H1 (cell line): Measurements from ENCODE around the gene CASZ1. TPM values are rescaled to one million over a fixed set of nuclear protein-coding genes. Genes with fewer than 3 reads are reported as not detected.

Experiments
- CTCF ChIA-PET: fragments of 300-600 bp; sonication (Branson Sonifier 250); formaldehyde crosslinking; loops from one replicate; lab custom pipeline; 2021; ENCODE audit not compliant: partially characterized antibody; lab: Charles Lee
- POLR2A ChIA-PET: fragments of 300-600 bp; sonication (Branson Sonifier 250); formaldehyde crosslinking; loops from one replicate; lab custom pipeline; 2021; ENCODE audit warnings: inconsistent platforms; ENCODE audit not compliant: partially characterized antibody; lab: Charles Lee
- DNase-seq, 2 experiments: peaks; one replicate each; pipeline versions ENCODE4 v3.0.0 to v3.0.0-alpha.2; 2010 to 2022; ENCODE audit warnings: low spot score in 2 of 2, low read depth in 1 of 2, mixed read lengths in 1 of 2
- FAIRE-seq: peaks from 2 replicates; lab custom pipeline; 2011; peaks lifted over from hg19 to GRCh38; lab: Jason Lieb, UNC
- H2AFZ ChIP-seq: 2 replicates; pipeline ENCODE4 v1.8.1; 2012; ENCODE audit warnings: low read length, inconsistent platforms
- H2AK5ac ChIP-seq: 2 replicates; pipeline ENCODE4 v1.6.1; 2013; ENCODE audit warnings: low read depth, low read length
- H2BK120ac ChIP-seq: replicated peaks from 2 replicates; pipeline ENCODE3; 2013; ENCODE audit warnings: low read depth, low read length, inconsistent platforms
- H2BK12ac ChIP-seq: 2 replicates; pipeline ENCODE4 v1.6.1; 2013; ENCODE audit warnings: low read depth, low read length
- H2BK15ac ChIP-seq: 2 replicates; pipeline ENCODE4 v1.6.1; 2013; ENCODE audit warnings: low read length
- H2BK20ac ChIP-seq: 2 replicates; pipeline ENCODE4 v1.6.1; 2013; ENCODE audit warnings: low read length
- H2BK5ac ChIP-seq: 2 replicates; pipeline ENCODE4 v1.6.1; 2013; ENCODE audit warnings: low read depth, low read length
- H3K14ac ChIP-seq: 2 replicates; pipeline ENCODE4 v1.6.1; 2013; ENCODE audit warnings: inconsistent platforms; ENCODE audit not compliant: insufficient read length
- H3K18ac ChIP-seq: 2 replicates; pipeline ENCODE4 v1.6.1; 2013; ENCODE audit warnings: low read length; ENCODE audit errors: extremely low read depth
- H3K23ac ChIP-seq: 2 replicates; pipeline ENCODE4 v1.6.1; 2013; ENCODE audit warnings: inconsistent platforms; ENCODE audit not compliant: insufficient read length
- H3K23me2 ChIP-seq: 2 replicates; pipeline ENCODE4 v1.6.1; 2013; ENCODE audit warnings: low read depth, low read length
- H3K27ac ChIP-seq: 2 replicates; pipeline ENCODE4 v1.6.1; 2011; ENCODE audit warnings: low read depth, low read length, inconsistent platforms
- H3K27me3 ChIP-seq, 4 experiments: replicated peaks in 1 of 4; 1 replicate in 1 of 4; 2 replicates in 3 of 4; pipeline versions ENCODE4 v1.6.1 to v1.8.1; 2011 to 2013; ENCODE audit warnings: low read length in 3 of 4, mild to moderate bottlenecking in 3 of 4, inconsistent platforms in 2 of 4, mixed read lengths in 2 of 4, moderate library complexity in 1 of 4; ENCODE audit not compliant: control insufficient read depth in 3 of 4, insufficient read depth in 3 of 4; ENCODE audit errors: extremely low read depth in 1 of 4
- H3K36me3 ChIP-seq, 4 experiments: 2 replicates each; pipeline versions ENCODE4 v1.6.1 to v1.8.1; 2011 to 2013; ENCODE audit warnings: mild to moderate bottlenecking in 4 of 4, low read length in 3 of 4, moderate library complexity in 2 of 4, control low read depth in 1 of 4, inconsistent platforms in 1 of 4; ENCODE audit not compliant: insufficient read depth in 4 of 4, control insufficient read depth in 2 of 4
- H3K4ac ChIP-seq: replicated peaks from 2 replicates; pipeline ENCODE3; 2013; ENCODE audit warnings: low read length, low read depth, mixed read lengths, inconsistent platforms; ENCODE audit not compliant: insufficient read length
- H3K4me1 ChIP-seq, 4 experiments: replicated peaks in 1 of 4; 1 replicate in 1 of 4; 2 replicates in 3 of 4; pipeline versions ENCODE4 v1.6.1 to v1.8.1; 2011 to 2013; ENCODE audit warnings: low read length in 3 of 4, inconsistent platforms in 2 of 4, mixed read lengths in 1 of 4; ENCODE audit not compliant: insufficient read depth in 4 of 4, control insufficient read depth in 3 of 4
- H3K4me2 ChIP-seq, 2 experiments: 2 replicates each; pipeline versions ENCODE4 v1.6.1 to v1.8.1; 2011 to 2013; ENCODE audit warnings: low read depth in 2 of 2, low read length in 2 of 2, control low read depth in 1 of 2, inconsistent platforms in 1 of 2, mild to moderate bottlenecking in 1 of 2; ENCODE audit not compliant: insufficient read depth in 1 of 2
- H3K4me3 ChIP-seq, 4 experiments: fragments of 200-600, 300-600 bp in 1 of 4; sonication (generic), shearing (Covaris generic), sonication (Bioruptor Twin) in 1 of 4; 2 replicates each; pipeline versions ENCODE4 v1.5.1 to v1.8.1; 2011 to 2016; ENCODE audit warnings: low read length in 4 of 4, low read depth in 3 of 4, control low read depth in 2 of 4, inconsistent platforms in 2 of 4, mild to moderate bottlenecking in 2 of 4, mixed read lengths in 1 of 4, moderate library complexity in 1 of 4; ENCODE audit not compliant: insufficient read depth in 2 of 4; ENCODE audit errors: extremely low read depth in 1 of 4
- H3K56ac ChIP-seq: replicated peaks from 2 replicates; pipeline ENCODE3; 2013; ENCODE audit warnings: low read depth, mild to moderate bottlenecking, mixed read lengths, low read length, inconsistent platforms; ENCODE audit not compliant: insufficient read length
- H3K79me1 ChIP-seq: 2 replicates; pipeline ENCODE4 v1.6.1; 2013; ENCODE audit warnings: low read depth, low read length, control low read depth
- H3K79me2 ChIP-seq, 2 experiments: 2 replicates each; pipeline versions ENCODE4 v1.6.1 to v1.8.1; 2012 to 2013; ENCODE audit warnings: low read length in 2 of 2, mild to moderate bottlenecking in 2 of 2, inconsistent platforms in 1 of 2; ENCODE audit not compliant: insufficient read depth in 2 of 2, control insufficient read depth in 1 of 2
- H3K9ac ChIP-seq, 4 experiments: replicated peaks in 1 of 4; 1 replicate in 1 of 4; 2 replicates in 3 of 4; pipeline versions ENCODE4 v1.6.1 to v1.8.1; 2011 to 2013; ENCODE audit warnings: low read depth in 3 of 4, low read length in 3 of 4, control low read depth in 2 of 4, mild to moderate bottlenecking in 2 of 4, moderate library complexity in 2 of 4, inconsistent platforms in 1 of 4; ENCODE audit errors: extremely low read depth in 1 of 4
- H3K9me3 ChIP-seq, 2 experiments: 2 replicates each; pipeline versions ENCODE4 v1.6.1 to v1.8.1; 2012 to 2013; ENCODE audit warnings: mild to moderate bottlenecking in 2 of 2, moderate library complexity in 2 of 2, control low read depth in 1 of 2, inconsistent platforms in 1 of 2, low read depth in 1 of 2, low read length in 1 of 2, mixed read lengths in 1 of 2; ENCODE audit not compliant: insufficient read depth in 2 of 2
- H4K20me1 ChIP-seq, 2 experiments: replicated peaks in 1 of 2; 2 replicates each; pipeline versions ENCODE3 to v1.8.1; 2011 to 2013; ENCODE audit warnings: inconsistent platforms in 2 of 2, low read length in 2 of 2, mild to moderate bottlenecking in 1 of 2; ENCODE audit not compliant: insufficient read depth in 2 of 2, control insufficient read depth in 1 of 2
- H4K5ac ChIP-seq: 2 replicates; pipeline ENCODE4 v1.6.1; 2013; ENCODE audit warnings: low read length, low read depth, mixed read lengths, inconsistent platforms; ENCODE audit not compliant: insufficient read length
- H4K8ac ChIP-seq: 2 replicates; pipeline ENCODE4 v1.8.0; 2013; ENCODE audit warnings: mild to moderate bottlenecking, moderate library complexity, low read length, inconsistent platforms; ENCODE audit not compliant: insufficient read depth; ENCODE audit errors: extremely low read depth
- H4K91ac ChIP-seq: replicated peaks from 2 replicates; pipeline ENCODE3; 2013; ENCODE audit warnings: low read length, mixed read lengths, inconsistent platforms; ENCODE audit not compliant: insufficient read length
- TBP ChIP-seq: IDR thresholded peaks from 2 replicates; pipeline ENCODE4 v1.6.1; 2011; ENCODE audit warnings: low read depth, low read length, improper control_type of control experiment
- WGBS, 2 experiments: shearing (Covaris generic) in 1 of 2; methylation state at CpG; one replicate each; pipeline versions ENCODE4 v1.1.6 to v1.1.7; 2013 to 2015; ENCODE audit warnings: low lambda C conversion rate in 2 of 2, mixed read lengths in 2 of 2, inconsistent platforms in 1 of 2, low coverage in 1 of 2, missing lambda C conversion rate in 1 of 2; ENCODE audit not compliant: insufficient replicate concordance in 2 of 2, insufficient coverage in 1 of 2, insufficient read length in 1 of 2; ENCODE audit errors: extremely low coverage in 1 of 2, missing lambda C conversion rate in 1 of 2; 5-methylcytosine and 5-hydroxymethylcytosine counted together
- polyA plus RNA-seq, 7 experiments: library from polyadenylated mRNA; depleted of rRNA in 3 of 7; stranded (reverse) in 5 of 7; unstranded in 2 of 7; fragments of >200 nt in 5 of 7; fragments of 200-250 nt in 2 of 7; gene quantifications; 1 replicate in 5 of 7; 2 replicates in 1 of 7; 4 replicates in 1 of 7; pipeline versions ENCODE4 v1.2.1 to v1.2.3, GENCODE V29; 2011 to 2013; ENCODE audit warnings: missing spikeins in 2 of 7, mixed read lengths in 2 of 7
- total RNA-seq: library from RNA; stranded (reverse); fragmentation: NEBNext Ultra II Directional; extraction: Animal tissue kit (Norgen Biotek cat#: 25700); gene quantifications from 2 replicates; pipeline ENCODE4 v1.2.1, GENCODE V29; 2021

Gene CASZ1
- total and polyA plus RNA-seq, 2 of the 8 experiments (the other 6 are each of a cell fraction or from before 2014, with no cell fraction given): 4.4 to 7.7 TPM

DNA sequence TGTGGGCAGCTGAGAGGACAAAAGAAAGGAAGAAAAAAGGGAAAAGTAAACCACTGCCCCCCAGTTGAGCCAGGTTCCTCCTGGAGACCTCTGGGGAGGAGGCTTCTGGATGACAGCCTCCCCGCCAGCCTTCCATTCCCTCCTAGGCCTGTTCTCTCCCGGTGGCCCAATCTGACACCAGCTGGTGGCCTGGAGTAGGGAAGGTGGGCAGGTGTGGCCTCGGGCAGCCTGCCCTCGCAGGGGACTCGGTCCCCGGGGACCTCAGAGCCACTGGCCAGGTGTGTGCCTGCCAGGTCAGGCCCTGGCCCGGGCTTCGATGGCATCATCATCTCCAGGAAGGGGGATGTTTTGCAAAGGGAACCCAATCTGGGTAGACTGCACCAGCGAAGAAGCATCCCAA is 159.0 kb downstream of the CASZ1 start:
- Histone ChIP-seq H2BK5ac (no peak overlapping the region), H2BK120ac (no peak overlapping the region), H2BK12ac (no peak overlapping the region), H4K5ac (no peak overlapping the region), H3K4ac (no peak overlapping the region), H4K8ac (no peak overlapping the region), H3K27ac (no peak overlapping the region), H2BK20ac (no peak overlapping the region), H4K91ac (no peak overlapping the region), H3K23me2 (peaks cover 6% of the 10 kb centered on the region; the same call in 1 of the 2 replicates), H2AK5ac (no peak overlapping the region), H3K36me3 (no peaks in the 10 kb centered on the region), H4K20me1 (peaks cover 0 to 4% of the 10 kb centered on the region in 2 experiments), H3K9ac (no peak overlapping the region), H3K9me3 (no peaks in the 10 kb centered on the region), H3K18ac (no peak overlapping the region), H3K79me2 (no peaks in the 10 kb centered on the region), H3K4me2 (no peak overlapping the region), H3K23ac (no peak overlapping the region), H2AFZ (no peak overlapping the region), H3K4me3 (no peak overlapping the region), H3K27me3 (peaks cover 7 to 33% (median 27%) of the 10 kb centered on the region in 4 experiments), H3K4me1 (peaks cover 0 to 36% (median 18%) of the 10 kb centered on the region in 4 experiments; a peak in 6 of 7 replicates), H3K56ac (no peak overlapping the region), H3K14ac (no peak overlapping the region), H3K79me1 (no peaks in the 10 kb centered on the region), H2BK15ac (peak overlapping the region; percentile 16; the same call in 1 of the 2 replicates)
- WGBS, 2 experiments: 86% methylated on average over 9 of the region's 9 CpGs; no CpG with 5 or more reads in 1 of the 2 experiments
- DNase-seq (no peak), FAIRE-seq (no peak)
- ChIA-PET POLR2A (no interaction called here), CTCF (interaction anchor here (1.1 to 1.5 kb wide), 5 partner anchors 37 to 232 kb away, joined by 3 read pairs; no protein-coding TSS in a partner anchor)
- TF ChIP-seq TBP: no peak
